Activated CD4-positive, alpha-beta T cell treated with anti-CD3 and anti-CD28 coated beads for 1 hour (primary cell): ENCODE measurements around the gene TBC1D30.

Source experiments
- DNase-seq: peaks from one replicate; pipeline ENCODE4 v3.0.0-alpha.2; 2020

TBC1D30 gene

DNA sequence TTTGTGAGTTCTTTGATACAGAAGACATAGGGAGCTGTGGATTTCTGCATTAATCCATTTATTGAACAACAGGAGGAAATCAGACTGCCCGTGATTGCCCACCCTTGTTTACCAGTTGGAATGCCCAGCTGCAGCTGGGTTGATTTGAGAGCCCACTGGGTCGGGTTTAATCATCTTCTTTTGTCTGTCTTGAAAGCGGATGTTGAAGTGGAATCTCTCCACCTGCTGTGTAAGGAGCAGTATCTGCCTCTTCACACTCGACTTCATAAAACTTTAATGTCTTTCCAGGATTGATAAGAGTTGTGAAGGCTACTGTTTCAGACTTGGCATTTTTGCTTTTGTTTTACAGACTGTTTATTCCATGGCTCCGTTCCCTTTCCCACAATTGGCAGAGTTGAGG lies 39.9 kb downstream of the TBC1D30 start:
- no peak for DNase-seq

- no peak for DNase-seq
These were observed 50.7 kb downstream of the TBC1D30 start for GRCh38 chr12:64875186-64875585.

- no peak for DNase-seq
These were observed 52.1 kb downstream of the TBC1D30 start for GRCh38 chr12:64876388-64877071.

DNA sequence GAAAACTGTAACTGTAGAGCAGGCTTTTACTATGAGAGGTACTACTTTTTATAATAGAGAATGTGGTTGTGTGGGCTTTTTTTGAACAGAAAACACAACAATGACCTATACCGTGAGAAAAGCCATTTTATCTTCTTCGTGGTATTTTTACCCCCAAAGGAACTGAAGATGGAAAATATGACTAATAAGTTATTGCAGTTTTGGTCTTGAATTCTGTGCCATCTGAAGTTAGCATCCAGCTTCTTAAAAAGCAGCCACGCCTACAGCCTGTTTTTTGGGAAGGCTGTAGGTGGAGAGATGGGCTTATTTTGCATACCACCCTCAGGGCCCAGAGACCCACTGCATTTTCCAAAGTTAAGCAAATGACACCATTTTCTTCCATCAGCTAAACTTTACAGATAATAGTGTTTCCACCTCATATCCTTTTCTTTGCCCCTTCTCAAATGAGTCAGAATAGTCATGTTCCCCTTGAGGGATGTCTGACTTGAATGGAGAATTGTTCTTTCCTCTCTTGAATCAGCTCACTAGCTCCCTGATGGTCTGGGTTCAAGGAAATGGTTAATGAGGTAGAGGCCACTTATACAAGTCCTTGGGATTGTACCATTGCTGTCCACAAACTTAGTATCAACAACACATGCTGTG lies 53.0 kb downstream of the TBC1D30 start:
- no peak for DNase-seq

GRCh38 chr12:64882687-64883086 lies 58.2 kb downstream of the TBC1D30 start:
- no peak for DNase-seq

- no peak for DNase-seq
These were observed 59.1 kb downstream of the TBC1D30 start for GRCh38 chr12:64883264-64884163.

GRCh38 chr12:64884164-64884542 lies 59.7 kb downstream of the TBC1D30 start:
- DNase-seq = no peak

- DNase-seq = no peak
These were observed 60.3 kb downstream of the TBC1D30 start for GRCh38 chr12:64884728-64885127.

- no peak for DNase-seq
These were observed 65.2 kb downstream of the TBC1D30 start for GRCh38 chr12:64889434-64890216.

- DNase-seq = no peak
These were observed 66.5 kb downstream of the TBC1D30 start for GRCh38 chr12:64890873-64891468.

DNA sequence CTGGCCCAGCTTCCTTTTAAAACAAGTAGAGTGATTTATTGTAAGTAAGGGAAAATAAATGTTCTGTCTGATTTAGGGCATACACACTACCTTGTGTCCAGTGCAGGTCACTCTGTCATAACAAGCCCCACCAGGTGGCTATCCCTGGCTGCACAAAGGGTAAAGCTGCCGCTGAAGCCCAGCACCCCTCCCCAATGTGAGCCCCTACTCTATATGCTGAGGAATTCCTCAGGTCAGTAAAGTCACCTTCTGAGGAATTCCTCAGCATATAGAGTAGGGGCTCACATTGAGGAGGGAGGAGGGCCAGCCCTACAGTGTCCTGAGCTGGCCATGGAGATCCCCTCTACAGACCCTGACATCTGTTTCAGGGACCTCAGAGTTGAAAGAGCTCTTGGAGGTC lies 67.2 kb downstream of the TBC1D30 start:
- no peak for DNase-seq

GRCh38 chr12:64892561-64892960 lies 68.1 kb downstream of the TBC1D30 start:
- DNase-seq = no peak

GRCh38 chr12:64893961-64894360 lies 69.5 kb downstream of the TBC1D30 start:
- no peak for DNase-seq

DNA sequence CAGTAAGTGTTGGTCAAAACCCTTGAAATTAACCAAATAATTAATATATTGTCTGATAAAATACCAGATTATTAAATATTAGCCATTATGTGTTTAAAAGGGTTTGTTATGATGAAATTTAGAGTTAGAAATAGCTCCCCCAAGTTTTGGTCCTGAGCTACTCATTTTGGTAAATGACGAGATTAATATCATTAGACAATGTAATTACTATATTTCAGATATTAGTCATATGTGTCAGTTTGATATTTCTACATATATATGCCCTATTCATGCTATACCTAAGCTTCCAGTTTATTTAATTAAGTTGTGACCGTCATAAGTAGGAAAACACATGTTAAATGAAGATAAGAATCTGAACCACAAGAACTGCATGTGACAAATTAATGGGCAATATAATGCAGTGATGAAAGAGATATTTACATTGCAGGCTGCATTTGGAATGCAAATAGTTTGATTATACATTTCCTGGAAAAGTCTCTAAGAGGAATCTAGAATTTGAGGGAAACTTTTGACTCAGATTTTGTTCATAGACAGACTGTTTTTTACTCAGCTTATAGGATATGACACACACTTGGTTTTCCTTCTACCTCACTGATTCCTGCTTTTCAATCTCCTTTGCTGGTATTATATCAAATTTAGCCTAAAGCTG lies 70.5 kb downstream of the TBC1D30 start:
- DNase-seq = no peak

DNA sequence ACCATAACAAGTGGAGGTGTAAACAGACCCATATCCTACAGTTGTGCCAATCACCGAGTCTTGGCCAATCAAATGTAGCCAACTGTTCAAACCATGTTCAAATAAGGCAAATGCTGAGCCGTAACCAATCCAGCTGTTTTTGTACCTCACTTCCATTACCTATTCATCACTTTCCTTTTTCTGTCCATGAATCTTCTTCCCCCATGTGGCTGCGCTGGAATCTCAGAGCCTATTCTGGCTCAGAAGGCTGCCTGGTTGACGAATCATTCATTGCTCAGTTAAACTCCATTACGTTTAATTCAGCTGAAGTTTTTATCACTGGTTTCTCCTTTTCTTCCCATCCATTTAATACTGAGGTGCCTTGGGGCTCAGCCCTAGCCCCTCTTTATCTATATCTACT lies 71.1 kb downstream of the TBC1D30 start:
- no peak for DNase-seq

DNA sequence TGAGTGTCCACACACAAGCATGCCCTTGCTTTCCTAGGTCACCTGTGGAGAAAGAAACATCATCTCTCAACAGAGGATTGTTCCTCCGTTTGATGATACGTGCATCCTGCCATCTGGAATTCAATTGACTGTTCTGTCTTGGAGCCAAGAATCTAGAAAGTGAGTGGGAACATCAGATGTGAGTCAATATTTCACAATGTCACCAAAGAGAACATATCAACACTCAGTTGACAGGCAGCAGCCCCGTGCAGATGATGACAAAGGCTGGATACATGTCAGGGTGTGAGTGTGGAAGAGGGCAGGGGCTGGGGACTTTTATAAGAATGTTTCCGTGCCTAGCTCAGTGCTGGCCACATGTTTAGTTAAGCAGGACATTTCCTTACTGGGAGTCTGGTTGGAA lies 76.1 kb downstream of the TBC1D30 start:
- DNase-seq = no peak

- no peak for DNase-seq
These were observed 79.2 kb downstream of the TBC1D30 start for GRCh38 chr12:64903479-64904152.

DNA sequence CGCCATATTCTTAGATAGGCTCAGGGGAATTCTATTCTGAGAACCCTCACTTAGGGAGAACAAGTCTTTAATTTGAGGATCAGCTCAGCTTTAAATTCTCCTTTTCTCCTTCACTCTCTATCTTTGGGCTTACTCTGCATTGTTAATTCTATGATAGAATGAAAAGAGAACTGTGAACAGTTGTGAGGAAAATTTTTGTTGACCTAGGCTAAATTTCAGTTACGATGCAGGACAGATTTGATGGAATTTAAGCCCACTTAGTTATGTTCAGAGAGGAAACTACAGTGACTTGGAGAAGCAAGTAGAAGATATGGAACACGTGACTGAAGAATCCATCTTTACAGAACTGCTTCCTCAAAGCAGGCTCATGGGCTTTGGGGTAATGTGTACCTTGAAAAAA lies 82.7 kb downstream of the TBC1D30 start:
- no peak for DNase-seq

- DNase-seq = no peak
These were observed 84.7 kb downstream of the TBC1D30 start for GRCh38 chr12:64909124-64909523.

GRCh38 chr12:64911081-64911480 lies 86.6 kb downstream of the TBC1D30 start:
- DNase-seq = no peak

DNA sequence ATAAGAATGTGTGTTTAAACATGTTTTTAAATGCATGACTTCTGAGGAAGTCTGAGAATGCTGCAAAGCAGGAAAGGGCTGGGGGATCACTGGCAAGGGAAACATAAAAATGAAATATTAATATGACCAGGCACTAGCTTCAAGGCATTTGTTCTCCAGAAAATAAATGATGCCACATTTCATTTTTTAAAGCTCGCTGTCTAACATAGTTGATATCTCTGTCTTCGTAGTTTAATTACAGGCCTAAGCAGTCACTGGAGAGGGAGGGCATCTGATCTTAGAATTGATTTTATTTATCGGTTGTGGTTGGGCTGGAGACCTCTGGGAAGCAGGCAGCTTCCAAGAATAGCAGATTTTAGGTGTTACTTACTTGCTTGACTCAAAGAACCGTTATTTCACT lies 87.5 kb downstream of the TBC1D30 start:
- DNase-seq = no peak
